NCI-H69 (cell line): ENCODE data around the gene COL6A2.
"Not testable (repeated sequence)": the region's sequence is repeated elsewhere in the genome, so short reads cannot be mapped to it uniquely, and the experiment has no call there.

Source experiments
- DNase-seq: peaks from one replicate; lab custom pipeline; 2025; lab: John Stamatoyannopoulos, UW

COL6A2 gene

GRCh38 chr21:46156678-46157077, 58.8 kb downstream of the COL6A2 start:
- DNase-seq, result no peak

DNA sequence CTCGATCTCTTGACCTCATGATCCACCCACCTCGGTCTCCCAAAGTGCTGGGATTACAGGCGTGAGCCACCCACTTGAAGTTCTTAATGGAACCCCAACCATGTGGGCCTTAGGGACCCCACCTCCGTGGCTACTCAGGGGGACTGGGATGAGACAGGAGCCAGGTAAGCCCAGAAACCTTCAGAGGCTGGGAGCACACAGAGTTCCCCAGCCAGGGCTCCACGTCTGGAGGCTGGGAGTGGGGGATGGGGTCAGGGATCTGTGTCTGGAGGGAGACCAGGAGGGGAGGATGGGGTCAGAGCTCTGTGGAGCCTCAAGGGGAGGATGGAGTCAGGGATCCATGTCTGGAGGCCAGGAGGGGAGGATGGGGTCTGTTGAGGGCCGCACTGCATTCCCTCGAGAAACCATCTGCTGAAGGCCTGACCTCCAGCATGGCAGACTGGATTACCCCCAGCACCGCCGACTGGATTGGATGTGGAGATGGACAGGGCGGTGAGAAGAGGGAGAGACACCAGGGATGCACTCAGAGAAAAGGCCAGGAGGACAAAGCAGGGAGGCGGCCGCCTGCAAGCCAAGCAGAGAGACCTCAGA, 59.6 kb downstream of the COL6A2 start:
- DNase-seq, result no peak

DNA sequence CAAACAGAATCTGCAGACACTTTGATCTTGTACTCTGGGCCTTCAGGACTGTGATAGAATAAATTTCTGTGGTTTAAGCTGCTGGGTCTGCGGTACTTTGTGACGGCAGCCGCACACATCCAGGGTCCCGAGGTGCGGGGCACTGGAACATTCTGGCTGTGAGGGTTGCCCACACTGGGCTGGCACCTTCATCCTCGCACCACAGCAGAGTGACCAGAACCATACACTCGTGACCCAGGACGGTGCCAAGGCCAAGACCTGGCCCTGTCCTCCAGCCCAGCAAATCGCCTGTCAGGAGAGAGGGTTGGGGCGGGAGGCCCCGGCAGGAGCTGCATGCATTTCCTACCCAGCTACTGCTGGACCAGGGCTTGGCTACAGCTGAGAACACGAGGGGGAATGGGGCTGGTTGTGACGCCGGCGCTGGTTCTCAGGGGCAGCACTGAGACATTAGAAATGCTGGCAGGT, 60.1 kb downstream of the COL6A2 start:
- no peak for DNase-seq

DNA sequence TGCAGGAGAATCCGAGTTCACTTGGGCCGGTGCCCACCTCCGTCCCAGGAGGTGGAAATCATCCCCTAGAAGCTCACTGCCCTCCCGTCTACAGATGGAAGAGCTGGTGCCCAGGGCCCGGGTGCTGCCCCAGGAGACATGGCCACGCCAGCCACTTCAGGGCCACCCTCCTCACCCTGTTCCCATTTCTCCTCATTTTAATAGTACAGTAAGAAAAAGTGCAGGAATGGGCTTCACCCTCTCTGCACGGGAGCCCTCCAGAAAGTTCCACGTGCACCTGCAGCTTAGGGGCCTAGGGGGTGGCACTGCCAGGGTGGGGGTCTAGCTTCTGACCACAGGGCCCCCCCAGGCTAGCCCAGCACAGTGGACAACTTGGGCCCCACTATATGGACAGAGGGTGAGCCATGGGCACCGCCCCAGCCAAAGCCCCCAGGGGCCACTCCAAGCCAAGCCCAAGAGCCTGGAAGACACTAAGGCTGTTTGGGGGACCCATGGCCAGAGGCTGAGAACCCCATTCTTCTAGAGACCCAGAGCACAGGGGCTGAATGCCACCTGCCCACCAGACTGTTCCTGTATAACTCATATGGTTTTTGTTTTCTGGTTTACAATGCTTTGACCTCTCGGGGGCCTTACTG, 60.9 kb downstream of the COL6A2 start:
- DNase-seq, result no peak

- no peak for DNase-seq
Observed at GRCh38 chr21:46159390-46159789, 61.5 kb downstream of the COL6A2 start.

DNA sequence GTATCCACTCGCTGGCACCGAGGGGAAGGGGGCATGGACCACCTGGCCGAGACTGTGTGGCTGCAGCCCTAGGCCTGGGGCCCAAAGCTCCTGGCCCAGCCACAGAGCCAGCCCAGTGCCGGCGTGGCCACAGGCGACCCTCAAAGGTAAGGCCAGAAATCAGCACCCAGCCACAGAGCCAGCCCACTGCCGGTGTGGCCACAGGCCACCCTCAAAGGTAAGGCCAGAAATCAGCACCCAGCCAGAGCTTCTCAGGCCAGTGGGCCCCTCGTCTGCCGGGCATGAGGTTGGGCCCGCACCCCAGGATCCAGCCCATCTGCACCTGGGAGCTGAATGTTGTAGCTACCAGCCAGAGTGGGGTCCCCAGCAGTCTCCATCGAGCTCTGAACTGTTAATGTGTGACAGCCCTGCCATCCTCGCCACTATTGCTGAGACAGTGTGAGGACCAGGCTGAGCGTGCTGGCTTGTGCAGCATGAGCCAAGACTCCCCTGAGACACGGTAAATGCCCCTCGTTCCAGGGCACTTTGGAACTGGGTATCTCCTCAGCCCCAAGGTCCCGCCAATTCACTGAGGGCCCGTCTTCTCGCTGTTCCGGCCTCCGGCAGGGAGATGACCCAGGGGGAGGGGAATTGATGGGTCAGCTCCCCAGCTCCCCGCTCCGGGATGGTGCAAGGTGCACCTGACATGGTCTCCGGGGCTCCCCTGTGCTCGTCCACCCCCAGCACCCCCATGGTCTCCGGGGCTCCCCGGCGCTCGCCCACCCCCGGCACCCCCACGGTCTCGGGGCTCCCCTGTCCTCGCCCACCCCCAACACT, 62.1 kb downstream of the COL6A2 start:
- DNase-seq, result no peak

- no peak for DNase-seq
Observed at GRCh38 chr21:46160657-46160906, 62.7 kb downstream of the COL6A2 start.

GRCh38 chr21:46160907-46161632, 63.2 kb downstream of the COL6A2 start:
- DNase-seq, result no peak

DNA sequence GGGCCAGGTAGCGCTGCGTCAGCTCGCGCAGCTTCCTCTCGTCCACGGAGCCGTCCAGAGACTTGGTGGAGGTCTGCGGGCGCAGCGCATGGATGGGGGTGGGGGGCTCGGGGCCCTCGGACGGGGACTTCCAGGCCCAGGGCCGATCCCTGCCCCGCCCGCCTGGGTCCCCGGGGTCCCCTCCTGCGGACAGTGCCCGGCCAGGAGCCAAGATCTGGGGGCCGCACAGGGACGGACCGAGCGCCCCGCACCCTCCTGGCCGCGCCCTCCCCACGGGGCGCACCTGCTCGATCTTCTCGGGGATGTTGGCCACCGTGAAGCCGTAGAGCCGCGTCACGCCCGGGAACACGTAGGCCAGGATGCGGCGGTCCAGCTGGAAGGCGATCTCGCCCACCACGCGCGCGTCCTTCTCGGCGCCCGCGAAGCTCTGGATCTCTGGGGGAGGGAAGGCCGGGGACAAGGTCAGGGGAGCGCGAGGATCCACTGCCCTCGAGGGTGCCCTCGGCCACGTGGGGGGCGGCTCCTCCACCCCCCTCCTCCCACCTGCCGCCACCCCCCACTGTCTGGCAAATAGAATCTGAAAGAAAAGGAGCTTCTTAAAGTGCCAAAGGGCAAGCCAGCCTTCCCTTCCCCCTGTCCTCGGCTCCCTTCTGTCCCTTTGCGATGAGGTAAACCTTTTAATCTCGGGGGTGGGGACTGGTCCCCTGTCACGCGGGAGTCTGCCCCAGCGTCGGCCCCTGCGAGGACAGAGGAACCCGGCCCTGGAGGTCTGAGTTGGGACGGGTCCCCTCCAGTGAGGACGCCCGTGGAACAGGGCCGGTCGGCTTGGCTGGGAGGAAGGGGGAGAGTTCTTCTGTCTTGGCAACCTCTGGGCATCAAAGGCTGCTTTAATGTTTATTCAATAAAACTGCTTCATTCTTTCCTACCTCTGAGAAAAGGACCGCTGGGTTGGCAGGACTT, 64.0 kb downstream of the COL6A2 start:
- DNase-seq, result no peak

DNA sequence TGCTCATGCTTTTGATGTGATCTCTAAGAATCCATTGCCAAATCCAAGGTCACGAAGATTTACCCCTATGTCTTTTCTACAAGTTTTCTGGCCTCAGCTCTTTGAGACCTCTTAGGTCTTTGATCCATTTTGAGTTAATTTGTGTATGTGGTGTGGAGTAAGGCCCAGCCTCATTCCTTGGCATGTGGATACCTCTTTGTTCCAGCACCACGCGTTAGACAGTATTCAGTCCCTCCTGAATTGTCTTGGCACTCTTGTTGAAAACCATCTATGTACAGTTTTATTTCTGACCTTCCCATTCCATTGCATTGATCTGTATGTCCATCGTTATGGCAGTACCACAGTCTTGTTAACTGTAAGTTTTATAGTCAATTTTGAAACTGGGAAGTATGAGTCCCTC, 65.5 kb downstream of the COL6A2 start:
- DNase-seq, result no peak

- DNase-seq, result no peak
Observed at GRCh38 chr21:46165098-46165497, 67.2 kb downstream of the COL6A2 start.

- no peak for DNase-seq
Observed at GRCh38 chr21:46168238-46168637, 70.3 kb downstream of the COL6A2 start.

DNA sequence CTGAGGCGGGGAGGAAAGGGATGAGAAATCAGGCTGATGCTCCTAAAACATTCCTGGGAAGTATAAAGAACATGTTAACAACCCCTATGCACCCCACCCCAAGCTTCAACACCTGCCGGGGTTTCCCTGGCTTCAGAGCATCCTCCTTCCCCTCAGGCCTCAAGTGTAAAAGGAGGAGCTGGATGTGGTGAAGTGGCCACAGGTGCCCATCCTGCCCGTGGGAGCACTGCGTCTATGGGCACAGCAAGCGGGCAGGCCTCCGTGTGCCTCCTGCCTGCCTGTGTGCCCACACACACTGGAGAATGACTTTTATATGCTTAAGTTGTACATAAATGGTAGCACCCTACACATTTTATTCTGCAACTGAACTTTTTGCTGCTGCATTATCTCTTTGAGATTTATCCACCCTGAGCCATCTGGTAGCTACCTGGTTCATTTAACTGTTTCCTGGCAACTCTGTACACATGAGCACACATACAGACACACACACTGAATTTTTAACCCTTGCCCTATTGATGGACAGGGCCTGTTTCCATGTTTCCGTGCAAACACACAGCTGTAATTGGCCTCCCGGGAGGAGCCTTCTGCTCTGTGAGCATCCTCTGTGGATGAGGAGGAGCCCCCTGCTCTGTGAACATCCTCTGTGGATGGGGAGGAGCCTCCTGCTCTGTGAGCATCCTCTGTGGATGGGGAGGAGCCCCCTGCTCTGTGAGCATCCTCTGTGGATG, 70.9 kb downstream of the COL6A2 start:
- DNase-seq, result peak; percentile 10

DNA sequence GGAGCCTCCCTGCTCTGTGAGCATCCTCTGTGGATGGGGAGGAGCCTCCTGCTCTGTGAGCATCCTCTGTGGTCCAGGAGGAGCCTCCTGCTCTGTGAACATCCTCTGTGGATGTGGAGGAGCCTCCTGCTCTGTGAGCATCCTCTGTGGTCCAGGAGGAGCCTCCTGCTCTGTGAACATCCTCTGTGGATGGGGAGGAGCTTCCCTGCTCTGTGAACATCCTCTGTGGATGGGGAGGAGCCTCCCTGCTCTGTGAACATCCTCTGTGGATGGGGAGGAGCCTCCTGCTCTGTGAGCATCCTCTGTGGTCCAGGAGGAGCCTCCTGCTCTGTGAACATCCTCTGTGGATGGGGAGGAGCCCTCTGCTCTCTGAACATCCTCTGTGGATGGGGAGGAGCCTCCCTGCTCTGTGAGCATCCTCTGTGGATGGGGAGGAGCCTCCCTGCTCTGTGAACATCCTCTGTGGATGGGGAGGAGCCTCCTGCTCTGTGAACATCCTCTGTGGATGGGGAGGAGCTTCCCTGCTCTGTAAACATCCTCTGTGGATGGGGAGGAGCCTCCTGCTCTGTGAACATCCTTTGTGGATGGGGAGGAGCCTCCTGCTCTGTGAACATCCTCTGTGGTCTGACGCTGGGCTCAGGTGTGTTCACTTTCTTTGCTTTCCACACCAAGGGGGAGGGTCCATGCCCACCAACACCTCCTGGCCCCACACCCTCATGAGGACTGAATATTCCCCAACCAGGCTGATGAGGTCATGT, 72.7 kb downstream of the COL6A2 start:
- not testable (repeated sequence) for DNase-seq

DNA sequence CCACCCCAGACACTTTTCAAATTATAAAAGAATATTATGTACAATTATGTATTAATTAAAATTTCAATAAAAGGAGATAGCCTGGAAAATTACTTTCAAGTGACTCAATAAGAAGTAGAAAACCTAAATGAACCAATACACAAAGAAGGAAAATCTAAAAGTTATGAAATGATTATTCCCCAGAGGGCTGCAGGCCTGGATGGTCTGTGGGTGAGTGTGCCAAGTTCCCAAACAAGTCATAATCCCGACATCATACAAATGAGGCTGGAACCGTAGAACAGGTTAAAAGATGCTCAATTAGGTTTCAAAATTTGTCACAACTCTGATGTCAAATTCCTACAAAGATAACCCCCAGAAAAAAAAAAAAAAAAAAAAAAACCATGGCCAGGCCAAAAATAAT, 73.7 kb downstream of the COL6A2 start:
- DNase-seq, result no peak

GRCh38 chr21:46171996-46172862, 74.3 kb downstream of the COL6A2 start:
- DNase-seq, result no peak

- DNase-seq, result no peak
Observed at GRCh38 chr21:46172863-46173528, 75.1 kb downstream of the COL6A2 start.

- no peak for DNase-seq
Observed at GRCh38 chr21:46173573-46173972, 75.7 kb downstream of the COL6A2 start.
